Measurements from ENCODE around the gene AHI1.

AHI1 gene

GRCh38 chr6:135503703-135504475, 6.3 kb upstream of the AHI1 start:
- no peak for TF ChIP-seq CTCF (IDR thresholded peaks at IDR 0.05; ENCODE audit: poor library complexity, severe bottlenecking)
- Histone ChIP-seq H3K36me3 (ENCODE audit: low read depth) (no peaks in the 10 kb centered on the region), H3K4me1 (ENCODE audit: insufficient read depth, poor library complexity, severe bottlenecking) (no peaks in the 10 kb centered on the region), H3K27me3 (ENCODE audit: insufficient read depth, poor library complexity, severe bottlenecking) (no peaks in the 10 kb centered on the region), H3K4me3 (ENCODE audit: severe bottlenecking) (no peak overlapping the region), H3K27ac (ENCODE audit: poor library complexity, severe bottlenecking) (no peak overlapping the region), H3K9me3 (ENCODE audit: severe bottlenecking) (no peaks in the 10 kb centered on the region)
- ATAC-seq (ENCODE audit: low read depth) (no peak), DNase-seq (ENCODE audit: low spot score) (no peak)

GRCh38 chr6:135499441-135500340, 2.2 kb upstream of the AHI1 start:
- ATAC-seq (ENCODE audit: low read depth) (no peak), DNase-seq (ENCODE audit: low spot score) (no peak)
- Histone ChIP-seq H3K4me3 (ENCODE audit: severe bottlenecking) (no peak overlapping the region), H3K4me1 (ENCODE audit: insufficient read depth, poor library complexity, severe bottlenecking) (peaks cover 7% of the 10 kb centered on the region), H3K36me3 (ENCODE audit: low read depth) (no peaks in the 10 kb centered on the region), H3K27ac (ENCODE audit: poor library complexity, severe bottlenecking) (no peak overlapping the region), H3K9me3 (ENCODE audit: severe bottlenecking) (no peaks in the 10 kb centered on the region), H3K27me3 (ENCODE audit: insufficient read depth, poor library complexity, severe bottlenecking) (no peaks in the 10 kb centered on the region)
- no peak for TF ChIP-seq CTCF (IDR thresholded peaks at IDR 0.05; ENCODE audit: poor library complexity, severe bottlenecking)

- Histone ChIP-seq H3K9me3 (ENCODE audit: severe bottlenecking) (no peaks in the 10 kb centered on the region), H3K27me3 (ENCODE audit: insufficient read depth, poor library complexity, severe bottlenecking) (no peaks in the 10 kb centered on the region), H3K4me3 (ENCODE audit: severe bottlenecking) (peak overlapping the region; percentile 52), H3K36me3 (ENCODE audit: low read depth) (no peaks in the 10 kb centered on the region), H3K4me1 (ENCODE audit: insufficient read depth, poor library complexity, severe bottlenecking) (peaks cover 7% of the 10 kb centered on the region), H3K27ac (ENCODE audit: poor library complexity, severe bottlenecking) (peak overlapping the region; percentile 83)
- ATAC-seq (ENCODE audit: low read depth), result peak; percentile 60
- no peak for DNase-seq (ENCODE audit: low spot score)
- TF ChIP-seq CTCF (IDR thresholded peaks at IDR 0.05; ENCODE audit: poor library complexity, severe bottlenecking), result no peak
These were observed 773 bp upstream of the AHI1 start for GRCh38 chr6:135498185-135498841.

- peak overlapping the region; percentile 83 for H3K27ac ChIP-seq (ENCODE audit: poor library complexity, severe bottlenecking)
- no peaks in the 10 kb centered on the region for H3K27me3 ChIP-seq (ENCODE audit: insufficient read depth, poor library complexity, severe bottlenecking)
- ATAC-seq (ENCODE audit: low read depth) (no peak), DNase-seq (ENCODE audit: low spot score) (no peak)
- no peak for TF ChIP-seq CTCF (IDR thresholded peaks at IDR 0.05; ENCODE audit: poor library complexity, severe bottlenecking)
- peaks cover 7% of the 10 kb centered on the region for H3K4me1 ChIP-seq (ENCODE audit: insufficient read depth, poor library complexity, severe bottlenecking)
- H3K9me3 ChIP-seq (ENCODE audit: severe bottlenecking), result no peaks in the 10 kb centered on the region
- peak overlapping the region; percentile 52 for H3K4me3 ChIP-seq (ENCODE audit: severe bottlenecking)
- H3K36me3 ChIP-seq (ENCODE audit: low read depth), result peaks cover 6% of the 10 kb centered on the region
These were observed 634 bp downstream of the AHI1 start for GRCh38 chr6:135496800-135497411.
